Omental fat pad (tissue), 4 donors: ENCODE measurements around the gene ADAP1. TPM values are rescaled to one million over a fixed set of nuclear protein-coding genes. Genes with fewer than 3 reads are reported as not detected.
"Not testable (repeated sequence)": the region's sequence is repeated elsewhere in the genome, so short reads cannot be mapped to it uniquely, and the experiment has no call there.

Experiments used
- ATAC-seq: fragments of 150-250 bp; one replicate; pipeline ENCODE4 v1.9.1; 2016; ENCODE audit warnings: mild to moderate bottlenecking, moderate library complexity; ENCODE audit not compliant: low FRiP score
- DNase-seq: peaks from one replicate; pipeline ENCODE4 v3.0.0-alpha.2; 2019; ENCODE audit warnings: low spot score
- total RNA-seq, 4 donors: library from RNA; depleted of rRNA; stranded (reverse); fragments of >200 nt; gene quantifications; one replicate each; pipeline ENCODE4 v1.1.0, GENCODE V29; 2016
- TF ChIP-seq, protein P1 (sequence below), 3 donors: fragments of 450-650 bp; IDR thresholded peaks; one replicate each; pipeline ENCODE4 v1.5.1; 2016 to 2017; ENCODE audit warnings: antibody characterized with exemption in 3 of 3, mild to moderate bottlenecking in 3 of 3, moderate library complexity in 2 of 3

Gene ADAP1
- total RNA-seq, 4 donors from 2014 or later = 6.7 to 21.7 (median 14.4) TPM

DNA sequence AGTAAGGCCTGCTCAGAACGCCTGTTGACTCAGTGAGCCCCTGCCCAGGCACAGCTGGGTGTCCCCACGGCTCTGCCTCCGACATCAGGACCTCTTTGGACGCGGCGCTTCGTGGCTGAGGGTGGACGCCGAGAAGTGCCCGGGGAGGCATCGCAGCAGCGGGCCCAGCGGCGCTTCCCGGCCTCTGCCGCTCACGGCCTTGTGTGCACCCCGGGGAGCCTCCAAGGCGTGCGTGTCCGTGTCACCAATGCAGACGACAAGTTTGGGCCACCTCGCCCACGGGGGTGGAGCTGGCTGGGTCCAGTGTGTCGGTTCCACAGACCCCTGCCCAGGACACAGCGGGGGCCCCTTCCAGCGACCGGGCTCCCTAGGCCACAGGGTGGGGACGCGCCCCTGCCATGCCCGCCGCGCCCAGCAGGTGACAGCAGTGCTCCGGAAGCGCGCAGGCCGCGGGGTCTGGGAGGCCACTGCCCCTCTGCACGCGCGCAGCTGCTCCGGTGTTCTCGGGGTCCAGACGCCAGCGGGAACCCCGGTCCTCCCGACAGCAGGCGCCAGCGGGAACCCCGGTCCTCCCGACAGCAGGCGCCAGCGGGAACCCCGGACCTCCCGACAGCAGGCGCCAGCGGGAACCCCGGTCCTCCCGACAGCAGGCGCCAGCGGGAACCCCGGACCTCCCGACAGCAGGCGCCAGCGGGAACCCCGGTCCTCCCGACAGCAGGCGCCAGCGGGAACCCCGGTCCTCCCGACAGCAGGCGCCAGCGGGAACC, 45.7 kb downstream of the ADAP1 start:
- not testable (repeated sequence) for DNase-seq
- TF ChIP-seq, protein P1, sequence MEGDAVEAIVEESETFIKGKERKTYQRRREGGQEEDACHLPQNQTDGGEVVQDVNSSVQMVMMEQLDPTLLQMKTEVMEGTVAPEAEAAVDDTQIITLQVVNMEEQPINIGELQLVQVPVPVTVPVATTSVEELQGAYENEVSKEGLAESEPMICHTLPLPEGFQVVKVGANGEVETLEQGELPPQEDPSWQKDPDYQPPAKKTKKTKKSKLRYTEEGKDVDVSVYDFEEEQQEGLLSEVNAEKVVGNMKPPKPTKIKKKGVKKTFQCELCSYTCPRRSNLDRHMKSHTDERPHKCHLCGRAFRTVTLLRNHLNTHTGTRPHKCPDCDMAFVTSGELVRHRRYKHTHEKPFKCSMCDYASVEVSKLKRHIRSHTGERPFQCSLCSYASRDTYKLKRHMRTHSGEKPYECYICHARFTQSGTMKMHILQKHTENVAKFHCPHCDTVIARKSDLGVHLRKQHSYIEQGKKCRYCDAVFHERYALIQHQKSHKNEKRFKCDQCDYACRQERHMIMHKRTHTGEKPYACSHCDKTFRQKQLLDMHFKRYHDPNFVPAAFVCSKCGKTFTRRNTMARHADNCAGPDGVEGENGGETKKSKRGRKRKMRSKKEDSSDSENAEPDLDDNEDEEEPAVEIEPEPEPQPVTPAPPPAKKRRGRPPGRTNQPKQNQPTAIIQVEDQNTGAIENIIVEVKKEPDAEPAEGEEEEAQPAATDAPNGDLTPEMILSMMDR (IDR thresholded peaks at IDR 0.05) = peak in 1 of 3 donors; percentile 60
- ATAC-seq = peak; percentile 64

DNA sequence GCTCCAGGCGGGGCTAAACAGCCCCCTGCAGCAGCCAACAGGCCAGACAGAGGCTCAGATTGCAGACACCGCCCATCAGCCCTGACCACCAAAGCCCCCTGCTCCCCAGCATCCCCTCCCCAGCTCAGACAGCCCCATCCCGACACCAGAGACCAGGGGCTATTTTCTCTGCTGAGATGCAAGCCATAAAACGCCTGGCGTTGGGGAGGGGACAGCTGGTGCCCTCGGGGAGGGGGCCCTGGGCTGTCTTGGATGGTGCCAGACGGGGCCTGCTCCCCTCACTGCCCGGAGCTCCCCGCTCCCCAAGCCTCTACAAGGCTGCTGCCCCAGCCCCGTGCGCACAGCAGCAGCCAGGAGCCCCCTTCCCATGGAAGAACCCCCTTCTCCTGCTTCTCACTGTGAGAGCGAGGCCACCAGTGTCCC, 46.3 kb downstream of the ADAP1 start:
- TF ChIP-seq, protein P1 (IDR thresholded peaks at IDR 0.05) = no peak
- no peak for ATAC-seq
- no peak for DNase-seq

DNA sequence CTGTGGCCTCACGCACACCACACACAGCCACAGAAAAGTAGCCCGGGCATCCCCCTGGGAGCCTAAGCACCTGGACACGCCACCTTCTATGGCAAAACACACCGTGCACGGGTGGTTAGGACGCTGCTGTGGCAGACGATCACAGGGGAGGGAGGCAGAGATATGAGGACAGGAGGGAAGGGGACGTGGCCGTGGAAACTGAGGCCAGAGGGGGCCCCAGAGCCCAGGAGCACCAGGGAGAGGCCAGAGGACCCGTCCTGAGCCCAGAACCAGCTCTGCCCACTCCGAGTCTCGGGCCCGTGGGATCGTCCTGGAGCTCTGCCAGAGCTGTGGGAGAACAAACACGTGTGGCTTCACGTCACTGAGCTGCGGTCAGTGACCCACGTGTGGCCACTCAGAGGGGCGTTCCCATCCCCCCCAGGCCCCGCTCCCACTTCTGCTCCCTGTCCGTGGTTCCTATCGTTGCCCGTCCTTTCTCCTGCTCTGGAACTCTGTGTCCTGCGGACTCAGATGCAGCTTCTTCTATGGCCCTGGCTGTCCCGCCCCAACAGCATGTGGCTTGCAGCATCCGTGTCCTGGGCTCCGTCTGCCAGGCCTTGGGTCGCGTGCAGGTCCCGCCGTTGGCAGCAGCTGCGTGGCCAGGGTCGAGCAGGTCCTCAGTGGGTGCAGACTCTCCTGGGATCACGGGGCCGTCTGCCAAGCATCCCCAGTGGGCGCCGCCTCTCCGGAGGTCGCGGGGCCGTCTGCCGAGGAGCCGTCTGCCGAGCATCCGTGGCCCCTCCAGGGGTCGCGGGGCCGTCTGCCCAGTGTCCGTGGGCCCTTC, 47.1 kb downstream of the ADAP1 start:
- TF ChIP-seq, protein P1 (IDR thresholded peaks at IDR 0.05) = no peak
- DNase-seq (no peak), ATAC-seq (no peak)

DNA sequence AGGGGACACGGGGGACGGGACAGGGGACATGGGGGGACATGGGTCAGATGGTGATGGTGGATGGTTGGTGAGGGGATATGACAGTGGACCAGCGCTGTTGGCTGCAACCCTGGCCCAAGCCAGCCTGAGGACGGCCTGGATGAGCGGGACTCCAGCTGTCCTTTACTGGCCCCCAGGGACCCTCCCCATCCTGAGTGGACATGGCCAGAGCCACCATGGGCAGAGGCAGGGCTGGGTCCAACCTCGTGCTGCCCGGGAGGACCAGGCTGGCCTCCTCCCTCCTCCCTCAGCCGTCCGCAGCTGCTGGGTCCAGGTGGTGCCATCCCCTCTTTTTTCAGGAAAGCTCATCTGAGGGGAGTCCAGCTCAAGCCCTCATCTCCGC, 47.7 kb downstream of the ADAP1 start:
- ATAC-seq (no peak), DNase-seq (no peak)
- TF ChIP-seq, protein P1 (IDR thresholded peaks at IDR 0.05) = no peak

DNA sequence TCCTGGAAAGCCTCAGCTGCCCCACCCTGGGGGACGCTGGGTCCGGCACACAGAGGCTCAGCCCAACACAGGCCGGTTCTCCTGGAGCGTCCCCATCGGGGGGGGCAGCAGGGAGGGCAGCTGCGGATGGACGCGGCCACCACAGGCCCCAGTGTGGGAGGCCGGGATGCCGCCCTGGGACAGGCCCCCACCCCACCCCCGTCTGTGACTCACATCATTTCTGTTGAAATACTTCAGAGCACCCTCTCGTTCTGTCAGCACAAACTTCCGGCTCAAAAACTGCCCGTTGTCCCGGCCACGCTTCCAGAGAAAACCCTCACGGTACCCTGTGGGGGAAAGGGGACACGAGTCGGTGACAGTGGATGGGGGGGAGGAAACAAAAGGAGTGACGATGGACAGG, 49.6 kb downstream of the ADAP1 start:
- no peak for DNase-seq
- TF ChIP-seq, protein P1 (IDR thresholded peaks at IDR 0.05) = no peak
- ATAC-seq = peak; percentile 22

DNA sequence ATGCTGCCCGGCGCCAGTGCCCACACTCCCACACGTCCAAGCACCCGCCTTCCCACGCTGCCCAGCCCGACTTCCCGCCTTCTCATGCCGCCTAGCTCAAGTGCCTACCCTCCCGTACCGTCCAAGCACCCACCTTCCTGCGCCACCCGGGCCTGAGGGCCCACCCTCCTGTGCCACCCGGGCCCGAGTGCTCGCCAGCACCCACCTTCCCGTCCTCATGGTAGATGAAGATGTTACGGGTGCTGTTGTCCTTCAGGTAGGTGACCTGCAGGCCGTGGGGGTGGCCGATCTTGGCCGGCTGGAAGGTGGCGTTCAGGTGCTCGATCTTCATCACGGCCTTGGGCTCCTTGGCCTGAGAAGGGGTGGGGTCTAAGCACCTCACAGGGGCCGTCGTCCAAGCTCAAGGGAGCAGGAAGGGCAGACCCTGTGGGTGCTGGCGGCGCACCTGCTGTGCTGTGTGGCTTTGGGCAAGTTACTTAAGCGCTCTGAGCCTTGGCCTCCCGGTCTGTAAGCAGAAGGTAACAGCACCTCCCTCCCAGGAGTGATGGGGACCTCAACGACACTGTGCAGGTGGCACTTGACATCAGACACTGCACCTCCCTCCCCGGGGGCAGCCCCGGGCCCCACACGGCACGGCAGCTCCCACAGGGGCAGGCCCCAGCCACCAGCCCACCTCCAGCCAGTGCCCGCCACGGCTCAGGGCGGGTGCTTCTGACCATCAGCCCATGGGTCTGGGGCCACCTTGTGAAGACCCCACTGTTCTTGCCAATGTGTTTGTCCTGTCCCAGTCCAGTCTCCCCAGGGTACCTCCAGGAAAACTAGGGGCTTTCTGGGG, 50.3 kb downstream of the ADAP1 start:
- DNase-seq (no peak), ATAC-seq (no peak)
- TF ChIP-seq, protein P1 (IDR thresholded peaks at IDR 0.05) = no peak
